Measurements from ENCODE around the gene SHISAL1. TPM values are rescaled to one million over a fixed set of nuclear protein-coding genes. Genes with fewer than 3 reads are reported as not detected.

Gene SHISAL1
- total RNA-seq, 1 experiment from 2014 or later = not detected

- CTCF ChIA-PET = no interaction called here
- TF ChIP-seq CTCF (IDR thresholded peaks at IDR 0.05; ENCODE audit: unreplicated experiment) = no peak
- Mint-ChIP-seq H3K4me1 (ENCODE audit: low read depth, unreplicated experiment) (no peaks in the 10 kb centered on the region), H3K27me3 (ENCODE audit: unreplicated experiment) (peaks cover 28% of the 10 kb centered on the region), H3K4me3 (ENCODE audit: low read depth, unreplicated experiment) (no peak overlapping the region), H3K27ac (ENCODE audit: unreplicated experiment) (no peak overlapping the region), H3K9me3 (ENCODE audit: low read depth, unreplicated experiment) (no peaks in the 10 kb centered on the region), H3K36me3 (ENCODE audit: insufficient read depth, unreplicated experiment) (no peaks in the 10 kb centered on the region)
- intact Hi-C loops (cut with micrococcal nuclease; ENCODE audit: unreplicated experiment) = no loop called here
- BruUV-seq (replicated peaks) = no TSS peak
- DNase-seq = no peak
Measured at GRCh38 chr22:44270556-44270880, 42.2 kb downstream of the SHISAL1 start.

- H3K4me3 Mint-ChIP-seq (ENCODE audit: low read depth, unreplicated experiment) = no peak overlapping the region
- CTCF ChIA-PET = no interaction called here
- no peaks in the 10 kb centered on the region for H3K4me1 Mint-ChIP-seq (ENCODE audit: low read depth, unreplicated experiment)
- intact Hi-C loops (cut with micrococcal nuclease; ENCODE audit: unreplicated experiment) = no loop called here
- no peak overlapping the region for H3K27ac Mint-ChIP-seq (ENCODE audit: unreplicated experiment)
- no peak for TF ChIP-seq CTCF (IDR thresholded peaks at IDR 0.05; ENCODE audit: unreplicated experiment)
- no peak for DNase-seq
- peaks cover 24% of the 10 kb centered on the region for H3K27me3 Mint-ChIP-seq (ENCODE audit: unreplicated experiment)
- no peaks in the 10 kb centered on the region for H3K36me3 Mint-ChIP-seq (ENCODE audit: insufficient read depth, unreplicated experiment)
- no peaks in the 10 kb centered on the region for H3K9me3 Mint-ChIP-seq (ENCODE audit: low read depth, unreplicated experiment)
- BruUV-seq (replicated peaks) = no TSS peak
Measured at GRCh38 chr22:44269757-44270555, 42.8 kb downstream of the SHISAL1 start.

- Mint-ChIP-seq H3K4me1 (ENCODE audit: low read depth, unreplicated experiment) (no peaks in the 10 kb centered on the region), H3K4me3 (ENCODE audit: low read depth, unreplicated experiment) (no peak overlapping the region), H3K27ac (ENCODE audit: unreplicated experiment) (no peak overlapping the region), H3K9me3 (ENCODE audit: low read depth, unreplicated experiment) (no peaks in the 10 kb centered on the region), H3K27me3 (ENCODE audit: unreplicated experiment) (peaks cover 16% of the 10 kb centered on the region), H3K36me3 (ENCODE audit: insufficient read depth, unreplicated experiment) (no peaks in the 10 kb centered on the region)
- no peak for TF ChIP-seq CTCF (IDR thresholded peaks at IDR 0.05; ENCODE audit: unreplicated experiment)
- DNase-seq = no peak
- CTCF ChIA-PET = no interaction called here
- no TSS peak for BruUV-seq (replicated peaks)
- intact Hi-C loops (cut with micrococcal nuclease; ENCODE audit: unreplicated experiment) = no loop called here
Measured at GRCh38 chr22:44269117-44269498, 43.6 kb downstream of the SHISAL1 start.

GRCh38 chr22:44268431-44269116 lies 44.2 kb downstream of the SHISAL1 start:
- no peaks in the 10 kb centered on the region for H3K4me1 Mint-ChIP-seq (ENCODE audit: low read depth, unreplicated experiment)
- DNase-seq = no peak
- BruUV-seq (replicated peaks) = no TSS peak
- H3K36me3 Mint-ChIP-seq (ENCODE audit: insufficient read depth, unreplicated experiment) = no peaks in the 10 kb centered on the region
- no peak for TF ChIP-seq CTCF (IDR thresholded peaks at IDR 0.05; ENCODE audit: unreplicated experiment)
- H3K27me3 Mint-ChIP-seq (ENCODE audit: unreplicated experiment) = peaks cover 11% of the 10 kb centered on the region
- no peak overlapping the region for H3K27ac Mint-ChIP-seq (ENCODE audit: unreplicated experiment)
- H3K4me3 Mint-ChIP-seq (ENCODE audit: low read depth, unreplicated experiment) = no peak overlapping the region
- intact Hi-C loops (cut with micrococcal nuclease; ENCODE audit: unreplicated experiment) = no loop called here
- CTCF ChIA-PET = no interaction called here
- H3K9me3 Mint-ChIP-seq (ENCODE audit: low read depth, unreplicated experiment) = no peaks in the 10 kb centered on the region
